NCI-H1105 (cell line): ENCODE results near the gene ALPL.
"Not testable (repeated sequence)": the region's sequence is repeated elsewhere in the genome, so short reads cannot be mapped to it uniquely, and the experiment has no call there.

Experiments
- DNase-seq: peaks from one replicate; lab custom pipeline; 2025; lab: John Stamatoyannopoulos, UW

The ALPL gene

GRCh38 chr1:21559788-21560567 is 50.8 kb downstream of the ALPL start:
- DNase-seq = no peak

DNA sequence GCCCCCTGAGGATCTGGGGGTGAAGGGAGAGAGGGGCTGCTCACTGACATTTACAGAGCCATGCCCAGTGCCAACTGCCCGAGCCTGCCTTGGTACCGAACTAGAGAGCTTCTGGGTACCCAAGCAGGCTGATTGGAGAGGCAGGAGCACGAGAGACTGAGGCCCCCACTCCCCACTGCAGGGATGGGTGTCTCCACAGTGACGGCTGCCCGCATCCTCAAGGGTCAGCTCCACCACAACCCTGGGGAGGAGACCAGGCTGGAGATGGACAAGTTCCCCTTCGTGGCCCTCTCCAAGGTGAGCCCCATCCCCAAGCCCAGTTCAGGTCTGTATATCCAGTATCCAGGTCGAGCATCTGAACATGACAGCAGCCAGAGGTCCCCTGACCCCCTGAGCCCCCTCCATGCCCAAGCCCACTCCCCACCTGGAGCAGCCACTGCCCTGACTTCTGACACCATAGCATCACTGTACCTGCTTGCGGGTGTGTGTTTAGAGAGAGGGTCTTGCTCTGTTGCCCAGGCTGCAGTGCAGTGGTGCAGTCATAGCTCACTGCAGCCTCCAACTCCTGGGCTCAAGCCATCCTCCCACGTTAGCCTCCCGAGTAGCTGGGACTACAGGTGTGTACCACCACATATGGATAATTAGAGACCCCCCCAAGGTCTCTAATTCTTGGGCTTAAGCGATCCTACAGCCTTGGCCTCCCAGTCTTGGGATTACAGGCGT is 51.9 kb downstream of the ALPL start:
- DNase-seq = no peak

DNA sequence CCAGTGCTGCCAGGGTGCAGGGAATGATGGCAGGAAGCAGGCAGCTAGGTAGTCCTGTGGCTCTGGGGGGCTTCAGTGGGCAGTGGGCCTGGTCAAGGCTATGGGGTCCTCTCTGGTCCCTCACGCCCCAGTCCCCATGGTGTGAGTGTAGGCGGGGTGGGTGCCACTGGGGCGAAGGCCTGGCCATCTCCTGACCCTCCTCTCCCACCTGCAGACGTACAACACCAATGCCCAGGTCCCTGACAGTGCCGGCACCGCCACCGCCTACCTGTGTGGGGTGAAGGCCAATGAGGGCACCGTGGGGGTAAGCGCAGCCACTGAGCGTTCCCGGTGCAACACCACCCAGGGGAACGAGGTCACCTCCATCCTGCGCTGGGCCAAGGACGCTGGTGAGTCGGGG is 53.7 kb downstream of the ALPL start:
- no peak for DNase-seq

GRCh38 chr1:21563971-21564370 is 54.7 kb downstream of the ALPL start:
- DNase-seq = no peak

- no peak for DNase-seq
Measured at GRCh38 chr1:21564521-21565095, 55.4 kb downstream of the ALPL start.

DNA sequence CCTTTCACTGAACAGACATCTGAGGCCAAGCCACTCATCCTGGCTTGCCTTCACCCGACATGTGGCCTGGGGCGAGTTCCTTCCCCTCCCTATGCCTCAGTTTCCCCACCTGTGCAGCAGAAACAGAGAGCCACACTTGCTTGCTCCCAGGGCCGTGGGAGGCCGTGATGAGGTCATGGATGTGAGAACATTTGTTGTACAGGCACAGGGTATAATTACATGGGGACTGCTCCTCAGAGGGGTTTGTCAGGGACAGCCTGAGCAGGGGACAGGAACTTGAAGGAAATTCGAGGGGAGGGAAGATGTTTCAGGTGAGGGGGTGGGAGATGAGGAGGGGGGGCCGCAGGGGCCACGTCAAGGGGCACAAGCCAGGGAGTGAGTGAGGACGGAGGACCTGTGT is 56.1 kb downstream of the ALPL start:
- DNase-seq = no peak

- DNase-seq = not testable (repeated sequence)
Measured at GRCh38 chr1:21566361-21566760, 57.1 kb downstream of the ALPL start.

DNA sequence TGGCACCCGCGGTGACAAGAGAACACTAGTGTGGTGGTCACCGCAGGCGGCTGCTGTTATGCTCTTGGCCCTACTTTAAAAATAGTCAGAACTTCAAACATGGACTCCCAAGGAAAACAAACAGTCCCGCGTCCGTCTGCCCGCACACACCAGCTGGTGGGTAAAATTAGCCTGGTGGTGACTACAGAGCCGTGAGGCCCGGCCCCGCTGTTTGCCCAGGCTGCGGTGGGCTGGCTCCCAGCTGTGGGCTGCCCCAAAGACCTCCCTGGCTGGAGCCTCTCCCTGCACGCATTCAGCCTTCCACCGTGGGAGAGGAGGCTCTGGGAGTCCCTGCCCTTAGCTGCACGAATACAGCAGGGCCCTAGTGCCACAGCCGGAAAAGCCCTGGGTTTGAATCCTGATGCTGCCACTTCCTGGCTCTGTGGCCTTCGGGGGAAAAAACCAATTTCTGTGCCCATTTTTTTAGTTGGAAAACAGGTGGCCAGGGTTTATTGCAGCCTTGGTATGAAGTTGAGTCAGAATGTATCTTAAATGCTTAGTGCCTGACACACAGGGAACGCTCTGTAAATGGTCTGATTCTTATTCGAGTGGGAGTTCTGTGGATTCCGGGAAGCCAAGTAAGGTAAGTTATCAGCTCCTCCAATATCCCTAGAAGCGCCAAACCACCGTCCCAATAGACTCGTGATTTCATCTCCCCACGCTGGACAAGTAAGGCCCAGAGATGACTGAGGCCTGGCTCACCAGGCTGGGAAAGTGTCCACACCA is 58.2 kb downstream of the ALPL start:
- no peak for DNase-seq

- no peak for DNase-seq
Measured at GRCh38 chr1:21568006-21568746, 59.0 kb downstream of the ALPL start.

- no peak for DNase-seq
Measured at GRCh38 chr1:21568809-21569385, 59.7 kb downstream of the ALPL start.

- no peak for DNase-seq
Measured at GRCh38 chr1:21569820-21570527, 60.8 kb downstream of the ALPL start.

DNA sequence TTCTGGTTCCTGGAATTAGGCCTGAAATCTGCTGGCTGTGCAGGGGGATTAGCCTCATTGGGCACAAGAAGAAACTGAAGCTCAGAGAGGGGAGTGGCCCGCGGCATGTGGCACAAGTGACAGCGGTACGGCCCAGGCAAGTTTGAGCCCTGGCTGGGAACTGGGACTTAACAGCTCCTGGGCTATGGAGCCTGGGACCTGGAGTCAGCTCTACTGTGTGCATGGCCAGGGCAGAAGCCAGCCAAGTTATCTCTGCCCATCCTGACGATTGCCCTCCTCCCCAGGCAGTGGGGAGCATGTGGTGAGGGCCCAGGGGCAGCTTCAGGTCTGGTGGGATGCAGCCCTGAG is 61.3 kb downstream of the ALPL start:
- DNase-seq = no peak

GRCh38 chr1:21570885-21571284 is 61.7 kb downstream of the ALPL start:
- DNase-seq = no peak

- no peak for DNase-seq
Measured at GRCh38 chr1:21572221-21572620, 63.0 kb downstream of the ALPL start.

GRCh38 chr1:21572735-21573277 is 63.6 kb downstream of the ALPL start:
- DNase-seq = no peak

DNA sequence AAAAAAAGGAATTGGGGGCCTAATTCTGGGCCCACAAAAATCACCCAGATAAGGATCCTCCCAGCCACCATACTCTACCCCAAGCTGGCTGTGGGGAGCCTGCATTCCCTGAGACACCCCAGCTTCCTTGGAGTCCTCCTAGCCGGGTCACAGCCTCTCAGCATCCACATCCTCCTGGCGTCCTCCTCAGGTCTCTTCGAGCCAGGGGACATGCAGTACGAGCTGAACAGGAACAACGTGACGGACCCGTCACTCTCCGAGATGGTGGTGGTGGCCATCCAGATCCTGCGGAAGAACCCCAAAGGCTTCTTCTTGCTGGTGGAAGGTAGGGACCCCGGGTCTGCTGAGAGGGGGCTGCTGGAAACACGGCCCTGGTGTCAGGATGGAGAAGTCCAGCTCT is 64.3 kb downstream of the ALPL start:
- DNase-seq = no peak

DNA sequence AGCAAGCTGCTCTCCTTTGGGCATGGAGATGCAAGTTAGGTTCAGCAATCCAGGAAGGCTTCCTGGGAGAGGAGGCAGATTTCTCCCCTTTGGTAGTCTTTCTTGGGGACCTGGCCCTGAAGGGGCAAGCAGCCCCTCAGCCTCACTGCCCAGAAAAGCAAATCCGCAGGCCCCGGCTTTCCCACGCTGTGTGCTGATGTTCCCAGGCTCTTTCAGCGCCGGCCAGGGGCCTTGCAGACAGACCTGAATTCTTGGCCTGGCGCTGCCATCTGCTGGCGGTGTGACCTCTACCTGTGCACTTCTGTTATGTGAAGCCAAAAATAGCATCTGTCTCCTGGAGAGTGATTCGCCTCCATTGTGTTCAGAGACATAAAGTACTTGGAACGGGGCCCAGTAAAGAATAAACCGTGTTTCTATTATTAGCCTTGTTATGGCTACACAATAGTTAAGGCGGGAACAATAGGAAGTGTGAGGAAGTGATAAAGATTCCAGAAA is 64.8 kb downstream of the ALPL start:
- peak; percentile 94 for DNase-seq

DNA sequence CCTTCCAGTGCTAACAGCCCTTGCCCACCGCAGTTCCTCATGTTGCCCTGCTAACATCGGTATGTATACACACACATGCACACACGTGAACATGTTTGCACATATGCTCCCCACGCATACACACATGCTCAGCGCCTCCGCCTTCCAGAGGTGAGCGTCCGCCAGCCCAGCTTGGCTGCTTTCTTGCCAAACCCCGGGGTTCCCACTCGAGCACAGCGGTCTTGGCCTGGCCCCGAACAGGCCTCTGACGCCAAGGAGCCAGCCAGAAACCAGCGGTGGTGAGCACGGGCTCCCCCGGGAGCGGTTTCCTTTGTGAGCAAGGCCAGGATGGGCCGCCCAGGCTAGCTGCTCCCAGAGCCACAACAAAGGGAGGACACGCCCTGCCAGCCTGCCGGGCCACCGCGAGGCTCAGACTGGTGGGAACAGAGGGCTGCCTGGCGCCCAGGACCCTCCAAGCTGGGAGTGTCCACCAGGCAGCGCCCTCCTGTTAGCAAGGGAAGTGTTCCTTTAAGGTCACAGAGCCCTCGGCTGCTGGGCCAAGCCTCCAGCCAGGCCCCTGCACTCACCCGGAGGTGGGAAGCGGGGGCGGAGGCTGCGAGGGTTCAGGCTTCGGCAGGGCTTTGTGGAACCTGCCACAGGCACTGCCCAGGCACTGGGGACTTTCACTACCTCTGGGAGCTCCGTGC is 65.4 kb downstream of the ALPL start:
- DNase-seq = peak; percentile 62

GRCh38 chr1:21575351-21575942 is 66.2 kb downstream of the ALPL start:
- no peak for DNase-seq
